SK-N-MC (cell line): ENCODE data around the gene CFAP90.

Experiments
- EZH2 ChIP-seq: fragments of 200-600 bp; sonication (generic); IDR thresholded peaks from one replicate; pipeline ENCODE4 v1.6.1; 2017; ENCODE audit warnings: antibody characterized with exemption
- FOXP2 ChIP-seq: optimal IDR thresholded peaks from 2 replicates; pipeline ENCODE3; 2011; ENCODE audit warnings: mild to moderate bottlenecking, moderate library complexity; ENCODE audit not compliant: insufficient read depth; ENCODE audit errors: extremely low read length, control extremely low read depth
- POLR2AphosphoS5 ChIP-seq: IDR thresholded peaks from 2 replicates; pipeline ENCODE4 v1.6.1; 2012; ENCODE audit warnings: mild to moderate bottlenecking, low read depth, low read length, borderline replicate concordance

DNA sequence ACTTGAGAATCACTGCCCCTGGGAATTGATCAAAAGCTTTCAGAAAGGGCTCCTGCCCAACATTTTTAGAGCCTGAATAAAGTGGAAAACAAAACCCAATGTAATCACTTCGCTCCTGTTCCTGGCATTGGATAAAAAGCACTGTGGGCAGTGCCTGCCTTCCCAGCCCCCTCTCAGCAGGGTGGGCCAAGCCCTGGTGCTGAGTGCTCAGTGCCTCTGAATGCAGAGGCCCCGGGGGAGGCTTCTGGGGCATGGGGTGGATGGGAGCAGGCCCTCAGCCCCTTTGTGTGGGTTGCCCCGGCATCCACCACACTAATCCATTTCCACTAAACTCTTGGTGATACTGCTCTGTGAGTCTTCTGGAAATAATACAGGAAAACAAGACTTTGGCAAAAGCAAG is 55.6 kb downstream of the CFAP90 start:
- TF ChIP-seq POLR2AphosphoS5 = no peak
- TF ChIP-seq EZH2 = no peak
- TF ChIP-seq FOXP2 = no peak
